ENCODE data around the gene TUBB. TPM values are rescaled to one million over a fixed set of nuclear protein-coding genes. Genes with fewer than 3 reads are reported as not detected.

The TUBB gene
- total and polyA plus RNA-seq, 9 of the 15 experiments (the other 6 are each of a cell fraction or from before 2014, with no cell fraction given) = 971 to 2,870 (median 1,478) TPM

DNA sequence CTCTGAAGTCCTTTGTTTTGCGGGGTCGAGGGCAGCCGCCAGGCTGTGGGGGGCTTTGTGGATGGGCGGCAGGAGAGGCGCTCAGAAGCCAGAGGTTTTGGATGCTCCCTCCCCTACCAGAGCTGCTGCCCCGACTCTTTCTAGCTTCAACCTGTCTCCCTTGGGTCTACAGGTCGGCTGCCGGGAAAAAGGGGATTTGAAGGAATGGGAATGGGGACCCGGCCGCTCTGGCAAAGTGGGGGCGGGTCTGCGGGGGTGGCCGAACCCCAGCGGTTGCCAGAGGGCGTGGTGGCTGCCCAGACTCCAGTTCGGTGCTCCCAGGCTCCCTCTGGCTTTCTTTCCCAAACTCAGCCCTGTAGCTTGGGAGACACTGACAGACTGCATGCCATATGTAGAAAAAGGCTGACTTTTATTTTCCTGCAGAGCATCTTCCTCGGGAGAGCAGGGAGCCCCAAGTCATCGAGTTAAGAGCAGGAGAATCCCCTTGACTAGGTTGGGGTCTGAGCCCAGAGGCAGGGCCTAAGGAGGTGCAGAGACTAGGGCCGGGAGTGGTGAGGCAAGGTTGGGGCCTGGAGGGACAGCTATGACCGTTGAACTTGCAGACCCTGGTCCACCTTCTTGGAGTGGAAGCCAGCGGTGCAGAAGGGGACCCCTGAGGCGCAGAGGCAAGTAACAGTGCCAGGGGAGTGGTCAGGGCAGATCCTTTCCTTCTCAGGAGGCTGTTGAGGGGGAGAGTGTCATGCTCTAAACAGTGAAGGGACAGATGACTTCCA lies 32.3 kb upstream of the TUBB start (continued):
- peak; percentile 5 for TF ChIP-seq HMGN3 (IDR thresholded peaks at IDR 0.05; ENCODE audit: borderline replicate concordance, extremely low read depth, insufficient read length, low read depth, low read length)
- TF ChIP-seq, protein P1, sequence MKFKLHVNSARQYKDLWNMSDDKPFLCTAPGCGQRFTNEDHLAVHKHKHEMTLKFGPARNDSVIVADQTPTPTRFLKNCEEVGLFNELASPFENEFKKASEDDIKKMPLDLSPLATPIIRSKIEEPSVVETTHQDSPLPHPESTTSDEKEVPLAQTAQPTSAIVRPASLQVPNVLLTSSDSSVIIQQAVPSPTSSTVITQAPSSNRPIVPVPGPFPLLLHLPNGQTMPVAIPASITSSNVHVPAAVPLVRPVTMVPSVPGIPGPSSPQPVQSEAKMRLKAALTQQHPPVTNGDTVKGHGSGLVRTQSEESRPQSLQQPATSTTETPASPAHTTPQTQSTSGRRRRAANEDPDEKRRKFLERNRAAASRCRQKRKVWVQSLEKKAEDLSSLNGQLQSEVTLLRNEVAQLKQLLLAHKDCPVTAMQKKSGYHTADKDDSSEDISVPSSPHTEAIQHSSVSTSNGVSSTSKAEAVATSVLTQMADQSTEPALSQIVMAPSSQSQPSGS (CRISPR knock-in tag; IDR thresholded peaks at IDR 0.05) = no peak
- no peak for TF ChIP-seq ZNF174 (CRISPR knock-in tag; IDR thresholded peaks at IDR 0.05)
- TF ChIP-seq SMC3 (conservative IDR thresholded peaks at IDR 0.05; ENCODE audit: insufficient read depth, low read depth, low read length) = no peak
- TF ChIP-seq, protein P2, sequence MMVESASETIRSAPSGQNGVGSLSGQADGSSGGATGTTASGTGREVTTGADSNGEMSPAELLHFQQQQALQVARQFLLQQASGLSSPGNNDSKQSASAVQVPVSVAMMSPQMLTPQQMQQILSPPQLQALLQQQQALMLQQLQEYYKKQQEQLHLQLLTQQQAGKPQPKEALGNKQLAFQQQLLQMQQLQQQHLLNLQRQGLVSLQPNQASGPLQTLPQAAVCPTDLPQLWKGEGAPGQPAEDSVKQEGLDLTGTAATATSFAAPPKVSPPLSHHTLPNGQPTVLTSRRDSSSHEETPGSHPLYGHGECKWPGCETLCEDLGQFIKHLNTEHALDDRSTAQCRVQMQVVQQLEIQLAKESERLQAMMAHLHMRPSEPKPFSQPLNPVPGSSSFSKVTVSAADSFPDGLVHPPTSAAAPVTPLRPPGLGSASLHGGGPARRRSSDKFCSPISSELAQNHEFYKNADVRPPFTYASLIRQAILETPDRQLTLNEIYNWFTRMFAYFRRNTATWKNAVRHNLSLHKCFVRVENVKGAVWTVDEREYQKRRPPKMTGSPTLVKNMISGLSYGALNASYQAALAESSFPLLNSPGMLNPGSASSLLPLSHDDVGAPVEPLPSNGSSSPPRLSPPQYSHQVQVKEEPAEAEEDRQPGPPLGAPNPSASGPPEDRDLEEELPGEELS (CRISPR knock-in tag; IDR thresholded peaks at IDR 0.05; ENCODE audit: borderline replicate concordance) = 0 out of 2 replicates have a peak, but pooled peaks have one; percentile 2
- TF ChIP-seq, protein P3, sequence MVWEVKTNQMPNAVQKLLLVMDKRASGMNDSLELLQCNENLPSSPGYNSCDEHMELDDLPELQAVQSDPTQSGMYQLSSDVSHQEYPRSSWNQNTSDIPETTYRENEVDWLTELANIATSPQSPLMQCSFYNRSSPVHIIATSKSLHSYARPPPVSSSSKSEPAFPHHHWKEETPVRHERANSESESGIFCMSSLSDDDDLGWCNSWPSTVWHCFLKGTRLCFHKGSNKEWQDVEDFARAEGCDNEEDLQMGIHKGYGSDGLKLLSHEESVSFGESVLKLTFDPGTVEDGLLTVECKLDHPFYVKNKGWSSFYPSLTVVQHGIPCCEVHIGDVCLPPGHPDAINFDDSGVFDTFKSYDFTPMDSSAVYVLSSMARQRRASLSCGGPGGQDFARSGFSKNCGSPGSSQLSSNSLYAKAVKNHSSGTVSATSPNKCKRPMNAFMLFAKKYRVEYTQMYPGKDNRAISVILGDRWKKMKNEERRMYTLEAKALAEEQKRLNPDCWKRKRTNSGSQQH (CRISPR knock-in tag; IDR thresholded peaks at IDR 0.05) = no peak
- TF ChIP-seq, protein P4, sequence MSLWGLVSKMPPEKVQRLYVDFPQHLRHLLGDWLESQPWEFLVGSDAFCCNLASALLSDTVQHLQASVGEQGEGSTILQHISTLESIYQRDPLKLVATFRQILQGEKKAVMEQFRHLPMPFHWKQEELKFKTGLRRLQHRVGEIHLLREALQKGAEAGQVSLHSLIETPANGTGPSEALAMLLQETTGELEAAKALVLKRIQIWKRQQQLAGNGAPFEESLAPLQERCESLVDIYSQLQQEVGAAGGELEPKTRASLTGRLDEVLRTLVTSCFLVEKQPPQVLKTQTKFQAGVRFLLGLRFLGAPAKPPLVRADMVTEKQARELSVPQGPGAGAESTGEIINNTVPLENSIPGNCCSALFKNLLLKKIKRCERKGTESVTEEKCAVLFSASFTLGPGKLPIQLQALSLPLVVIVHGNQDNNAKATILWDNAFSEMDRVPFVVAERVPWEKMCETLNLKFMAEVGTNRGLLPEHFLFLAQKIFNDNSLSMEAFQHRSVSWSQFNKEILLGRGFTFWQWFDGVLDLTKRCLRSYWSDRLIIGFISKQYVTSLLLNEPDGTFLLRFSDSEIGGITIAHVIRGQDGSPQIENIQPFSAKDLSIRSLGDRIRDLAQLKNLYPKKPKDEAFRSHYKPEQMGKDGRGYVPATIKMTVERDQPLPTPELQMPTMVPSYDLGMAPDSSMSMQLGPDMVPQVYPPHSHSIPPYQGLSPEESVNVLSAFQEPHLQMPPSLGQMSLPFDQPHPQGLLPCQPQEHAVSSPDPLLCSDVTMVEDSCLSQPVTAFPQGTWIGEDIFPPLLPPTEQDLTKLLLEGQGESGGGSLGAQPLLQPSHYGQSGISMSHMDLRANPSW (CRISPR knock-in tag; IDR thresholded peaks at IDR 0.05) = no peak
- no peak for TF ChIP-seq ZFX (CRISPR knock-in tag; IDR thresholded peaks at IDR 0.05)
- no peak for TF ChIP-seq MIER1 (IDR thresholded peaks at IDR 0.05; ENCODE audit: low read depth)
- TF ChIP-seq SPI1 (IDR thresholded peaks at IDR 0.05; ENCODE audit: borderline replicate concordance, low read depth, low read length) = no peak
- TF ChIP-seq SP1 (CRISPR knock-in tag; IDR thresholded peaks at IDR 0.05) = 0 out of 2 replicates have a peak, but pooled peaks have one; percentile 12
- TF ChIP-seq ZNF764 (CRISPR knock-in tag; IDR thresholded peaks at IDR 0.05; ENCODE audit: low read depth) = no peak
- TF ChIP-seq GTF2F1 (IDR thresholded peaks at IDR 0.05; ENCODE audit: low read depth, low read length) = no peak
- no peak for TF ChIP-seq TCF7L2 (IDR thresholded peaks at IDR 0.05; ENCODE audit: low read depth, low read length)
- TF ChIP-seq CBX3 (IDR thresholded peaks at IDR 0.05; ENCODE audit: borderline replicate concordance in 1 of 2, low read length in 2 of 2) = no peak
- TF ChIP-seq, protein P5, sequence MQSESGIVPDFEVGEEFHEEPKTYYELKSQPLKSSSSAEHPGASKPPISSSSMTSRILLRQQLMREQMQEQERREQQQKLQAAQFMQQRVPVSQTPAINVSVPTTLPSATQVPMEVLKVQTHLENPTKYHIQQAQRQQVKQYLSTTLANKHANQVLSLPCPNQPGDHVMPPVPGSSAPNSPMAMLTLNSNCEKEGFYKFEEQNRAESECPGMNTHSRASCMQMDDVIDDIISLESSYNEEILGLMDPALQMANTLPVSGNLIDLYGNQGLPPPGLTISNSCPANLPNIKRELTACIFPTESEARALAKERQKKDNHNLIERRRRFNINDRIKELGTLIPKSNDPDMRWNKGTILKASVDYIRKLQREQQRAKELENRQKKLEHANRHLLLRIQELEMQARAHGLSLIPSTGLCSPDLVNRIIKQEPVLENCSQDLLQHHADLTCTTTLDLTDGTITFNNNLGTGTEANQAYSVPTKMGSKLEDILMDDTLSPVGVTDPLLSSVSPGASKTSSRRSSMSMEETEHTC (IDR thresholded peaks at IDR 0.05) = no peak
- TF ChIP-seq TAF1 (IDR thresholded peaks at IDR 0.05; ENCODE audit: control insufficient read depth, extremely low read depth, insufficient read depth, low read length, severe bottlenecking) = peak; percentile 10
- TF ChIP-seq POLR2G (IDR thresholded peaks at IDR 0.05; ENCODE audit: low read depth, low read length) = no peak

Measured in K562 (cell line).